GM21367 (cell line): ENCODE results near the gene KTN1.

Source experiments
- ATAC-seq: cut with Tn5 transposase; IDR thresholded peaks from one replicate; pipeline ENCODE4 v1.9.1; 2021; ENCODE audit not compliant: unreplicated experiment

Gene KTN1, protein sequence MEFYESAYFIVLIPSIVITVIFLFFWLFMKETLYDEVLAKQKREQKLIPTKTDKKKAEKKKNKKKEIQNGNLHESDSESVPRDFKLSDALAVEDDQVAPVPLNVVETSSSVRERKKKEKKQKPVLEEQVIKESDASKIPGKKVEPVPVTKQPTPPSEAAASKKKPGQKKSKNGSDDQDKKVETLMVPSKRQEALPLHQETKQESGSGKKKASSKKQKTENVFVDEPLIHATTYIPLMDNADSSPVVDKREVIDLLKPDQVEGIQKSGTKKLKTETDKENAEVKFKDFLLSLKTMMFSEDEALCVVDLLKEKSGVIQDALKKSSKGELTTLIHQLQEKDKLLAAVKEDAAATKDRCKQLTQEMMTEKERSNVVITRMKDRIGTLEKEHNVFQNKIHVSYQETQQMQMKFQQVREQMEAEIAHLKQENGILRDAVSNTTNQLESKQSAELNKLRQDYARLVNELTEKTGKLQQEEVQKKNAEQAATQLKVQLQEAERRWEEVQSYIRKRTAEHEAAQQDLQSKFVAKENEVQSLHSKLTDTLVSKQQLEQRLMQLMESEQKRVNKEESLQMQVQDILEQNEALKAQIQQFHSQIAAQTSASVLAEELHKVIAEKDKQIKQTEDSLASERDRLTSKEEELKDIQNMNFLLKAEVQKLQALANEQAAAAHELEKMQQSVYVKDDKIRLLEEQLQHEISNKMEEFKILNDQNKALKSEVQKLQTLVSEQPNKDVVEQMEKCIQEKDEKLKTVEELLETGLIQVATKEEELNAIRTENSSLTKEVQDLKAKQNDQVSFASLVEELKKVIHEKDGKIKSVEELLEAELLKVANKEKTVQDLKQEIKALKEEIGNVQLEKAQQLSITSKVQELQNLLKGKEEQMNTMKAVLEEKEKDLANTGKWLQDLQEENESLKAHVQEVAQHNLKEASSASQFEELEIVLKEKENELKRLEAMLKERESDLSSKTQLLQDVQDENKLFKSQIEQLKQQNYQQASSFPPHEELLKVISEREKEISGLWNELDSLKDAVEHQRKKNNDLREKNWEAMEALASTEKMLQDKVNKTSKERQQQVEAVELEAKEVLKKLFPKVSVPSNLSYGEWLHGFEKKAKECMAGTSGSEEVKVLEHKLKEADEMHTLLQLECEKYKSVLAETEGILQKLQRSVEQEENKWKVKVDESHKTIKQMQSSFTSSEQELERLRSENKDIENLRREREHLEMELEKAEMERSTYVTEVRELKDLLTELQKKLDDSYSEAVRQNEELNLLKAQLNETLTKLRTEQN (N-terminal part only)

DNA sequence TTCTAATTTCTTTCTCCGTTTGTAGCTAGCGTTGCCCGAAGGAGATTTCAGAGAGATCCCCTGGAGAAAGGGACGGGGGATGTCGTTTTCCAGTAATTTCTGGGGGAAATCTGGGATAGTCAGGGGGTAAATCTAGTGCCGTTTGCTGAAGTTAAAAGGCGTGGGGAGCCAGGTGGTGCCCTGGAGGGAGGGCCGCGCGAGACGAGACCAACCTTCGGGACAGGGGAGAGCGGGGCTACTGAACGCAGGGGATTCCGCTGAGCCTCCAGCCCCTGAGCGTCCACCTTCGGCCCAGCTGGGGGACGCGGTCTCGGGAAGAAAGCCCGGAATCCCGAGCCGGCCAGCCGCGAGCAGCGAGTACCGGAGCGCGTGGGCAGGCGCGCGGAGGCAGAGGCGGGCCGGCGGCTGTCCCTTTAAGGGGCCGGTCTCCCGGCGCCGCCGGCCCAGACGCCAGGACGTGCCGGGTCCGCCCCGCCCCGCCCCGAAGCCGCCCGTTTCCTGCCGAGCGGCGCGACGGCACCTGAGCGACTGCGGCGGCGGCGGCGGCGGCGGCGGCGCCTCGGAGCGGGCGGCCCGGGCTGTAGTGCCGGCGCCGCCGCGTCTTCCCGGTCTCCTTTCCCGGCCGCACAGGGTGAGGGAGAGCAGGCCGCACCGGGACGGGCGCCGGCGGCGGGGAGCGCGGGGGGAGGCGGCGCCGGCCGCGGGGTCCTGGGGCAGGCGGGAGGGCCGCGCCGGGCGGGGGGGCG lies at the start of gene KTN1:
TSS of gene KTN1 (plus strand) at position 484 of the 746 bp plus-strand sequence. CDS start 31,842 bp downstream, outside the sequence.
- peak; percentile 73 for ATAC-seq

DNA sequence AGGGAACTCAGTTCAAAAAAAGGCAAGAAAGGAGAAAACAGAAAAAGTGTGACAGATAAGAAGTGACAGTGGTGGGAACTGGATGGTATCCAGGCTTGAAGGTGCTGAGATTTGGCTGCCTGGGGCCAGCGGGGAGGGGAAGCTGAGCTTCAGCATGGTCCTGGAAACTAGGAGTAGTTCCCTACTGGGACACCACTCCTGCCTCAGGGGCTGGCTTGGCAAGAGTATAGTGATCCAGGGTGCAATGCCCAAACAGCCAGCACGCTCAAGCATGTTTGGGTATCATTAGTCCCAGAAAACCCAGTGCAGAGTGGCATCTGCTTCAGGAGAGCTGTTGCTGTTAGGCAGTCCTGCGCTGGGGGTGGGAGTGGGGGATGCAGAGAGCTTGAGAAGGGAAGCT lies 49.5 kb upstream of the KTN1 start:
- ATAC-seq: no peak

DNA sequence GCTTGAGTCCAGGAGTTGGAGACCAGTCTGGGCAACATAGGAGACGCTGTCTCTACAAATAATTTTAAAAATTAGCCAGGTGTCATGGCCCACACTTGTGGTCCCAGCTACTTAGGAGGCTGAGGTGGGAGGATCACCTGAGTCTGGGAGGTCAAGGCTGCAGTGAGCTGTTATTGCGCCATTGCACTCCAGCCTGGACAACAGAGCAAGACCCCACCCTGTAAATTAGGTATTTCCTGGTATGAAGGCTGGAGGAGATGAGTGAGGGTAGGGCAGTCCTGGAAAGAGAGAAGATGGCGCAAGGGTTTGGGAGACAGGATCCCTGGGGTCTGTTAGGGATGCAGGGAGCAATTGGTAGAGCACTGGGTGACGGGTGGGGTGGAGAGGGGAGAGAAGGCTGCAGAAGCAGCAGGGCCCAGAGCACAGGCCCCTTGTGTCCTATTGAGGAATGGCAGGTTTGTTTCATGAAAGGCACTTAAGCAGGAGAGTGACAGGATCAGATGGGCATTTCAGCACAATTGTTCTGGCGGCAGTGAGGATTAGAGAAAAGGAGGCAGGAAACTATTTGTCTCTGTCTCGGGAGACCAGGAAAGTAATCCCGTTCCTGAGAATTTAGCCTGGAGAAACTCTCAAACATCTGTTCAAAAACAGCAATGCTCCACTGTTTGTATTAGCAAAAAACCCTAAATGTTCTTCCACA lies 47.2 kb upstream of the KTN1 start:
- no peak for ATAC-seq

DNA sequence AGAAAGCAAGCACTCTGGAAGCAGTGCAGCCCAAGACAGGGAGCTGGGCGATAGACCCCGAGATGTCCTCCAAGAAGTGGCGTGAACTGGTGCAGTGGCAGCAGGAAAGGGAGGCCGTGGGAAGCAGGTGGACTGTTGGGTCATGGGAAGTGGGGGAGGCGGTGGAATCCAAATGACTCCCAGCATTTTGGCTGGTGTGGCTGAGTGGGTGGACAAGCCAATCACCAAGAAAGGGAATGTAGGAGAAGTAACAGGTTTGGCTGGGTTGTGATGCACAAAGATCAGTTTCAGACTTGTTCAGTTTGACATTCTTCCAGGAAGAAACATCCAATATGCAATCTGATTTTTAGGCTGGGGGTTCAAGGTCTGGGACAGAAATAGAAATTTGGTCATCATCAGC lies 46.0 kb upstream of the KTN1 start:
- ATAC-seq: no peak

DNA sequence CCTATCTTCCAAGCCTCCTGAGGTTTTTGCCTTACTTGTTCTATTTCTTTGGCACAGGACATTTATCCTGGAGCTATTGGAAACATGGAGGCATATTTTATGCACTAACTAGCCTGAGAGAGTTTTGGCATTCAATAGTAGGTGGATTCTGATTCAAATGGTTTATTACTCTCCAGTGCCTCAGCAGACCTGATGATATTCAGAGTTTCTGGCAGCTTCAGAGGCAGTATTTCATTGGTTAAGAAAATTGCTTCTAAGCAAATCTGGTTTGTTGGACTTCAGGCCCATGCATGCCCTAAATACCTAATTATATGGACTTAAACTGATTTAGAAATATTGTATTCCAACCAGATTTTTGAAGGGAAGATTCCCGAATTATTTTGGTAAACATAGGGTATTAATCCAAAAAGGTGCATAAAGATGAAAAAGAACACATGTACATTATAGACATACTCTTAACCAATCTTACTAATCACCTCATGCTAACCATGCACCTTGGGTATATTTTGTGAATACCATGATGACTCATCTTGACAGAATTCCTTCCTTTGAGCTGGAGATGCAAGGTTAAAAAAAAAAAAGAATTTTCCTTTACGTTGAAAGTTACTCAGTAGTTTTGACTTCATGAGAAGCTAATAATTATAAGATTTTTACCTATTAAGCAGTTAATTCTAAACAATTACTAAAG lies 44.3 kb upstream of the KTN1 start:
- ATAC-seq: no peak

DNA sequence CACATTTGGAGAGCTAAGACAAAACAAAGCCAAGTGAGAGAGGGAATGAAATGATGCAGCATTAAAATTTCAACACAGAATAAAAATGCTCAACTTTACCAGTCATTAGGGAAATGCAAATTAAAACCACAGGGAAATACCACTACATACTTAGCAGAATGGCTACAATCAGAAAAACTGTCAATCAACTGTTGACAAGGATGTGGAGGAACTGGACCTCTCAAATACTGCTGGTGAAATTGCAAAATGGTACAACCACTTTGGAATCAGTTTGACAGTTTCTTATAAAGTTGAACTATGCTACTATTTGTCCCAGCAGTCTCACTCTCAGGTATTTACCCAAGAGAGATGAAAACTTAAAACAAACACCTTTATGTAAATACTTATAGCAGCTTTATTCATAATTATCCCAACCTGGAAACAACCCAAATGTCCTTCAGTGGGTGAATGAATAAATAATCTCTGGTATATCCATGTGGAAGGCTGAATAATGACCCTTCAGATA lies 43.8 kb upstream of the KTN1 start:
- no peak for ATAC-seq

DNA sequence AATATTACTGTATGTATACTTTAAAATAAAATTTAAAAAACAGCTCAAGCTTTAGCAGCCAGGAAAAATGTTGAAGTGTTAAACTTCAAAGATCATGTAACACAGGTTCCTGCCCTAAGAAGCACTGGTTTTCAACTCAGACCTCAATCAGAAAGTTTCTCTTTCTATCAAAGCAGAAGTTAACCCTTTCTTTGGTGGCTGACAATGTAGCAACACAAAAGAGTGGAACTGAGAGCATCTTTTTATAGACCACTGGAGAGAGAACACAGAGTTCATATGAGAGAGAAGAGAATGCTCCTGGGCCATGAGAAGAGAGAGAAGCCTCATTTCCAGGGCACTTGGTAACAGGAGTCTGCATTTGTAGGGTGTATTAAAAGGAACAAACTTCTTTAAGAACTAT lies 42.2 kb upstream of the KTN1 start:
- ATAC-seq: no peak

DNA sequence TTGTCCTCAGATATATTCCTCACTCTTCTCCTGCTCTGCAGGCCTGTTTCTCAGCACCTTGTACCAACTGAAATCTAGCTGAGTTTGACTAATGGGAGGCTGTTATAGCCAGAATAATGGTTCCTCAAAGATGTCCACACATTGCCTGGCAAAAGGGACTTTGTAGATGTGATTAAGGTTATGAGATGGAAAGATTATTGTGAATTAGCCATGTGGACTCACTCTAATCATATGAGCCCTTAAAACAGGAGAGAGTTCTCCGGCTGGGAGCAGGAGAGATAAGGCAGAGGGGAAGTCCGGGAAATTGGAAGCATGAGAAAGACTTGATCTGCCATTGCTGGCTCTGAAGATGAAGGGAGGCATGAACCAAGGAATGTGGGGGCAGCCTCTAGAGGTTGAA lies 40.0 kb upstream of the KTN1 start:
- ATAC-seq: no peak

DNA sequence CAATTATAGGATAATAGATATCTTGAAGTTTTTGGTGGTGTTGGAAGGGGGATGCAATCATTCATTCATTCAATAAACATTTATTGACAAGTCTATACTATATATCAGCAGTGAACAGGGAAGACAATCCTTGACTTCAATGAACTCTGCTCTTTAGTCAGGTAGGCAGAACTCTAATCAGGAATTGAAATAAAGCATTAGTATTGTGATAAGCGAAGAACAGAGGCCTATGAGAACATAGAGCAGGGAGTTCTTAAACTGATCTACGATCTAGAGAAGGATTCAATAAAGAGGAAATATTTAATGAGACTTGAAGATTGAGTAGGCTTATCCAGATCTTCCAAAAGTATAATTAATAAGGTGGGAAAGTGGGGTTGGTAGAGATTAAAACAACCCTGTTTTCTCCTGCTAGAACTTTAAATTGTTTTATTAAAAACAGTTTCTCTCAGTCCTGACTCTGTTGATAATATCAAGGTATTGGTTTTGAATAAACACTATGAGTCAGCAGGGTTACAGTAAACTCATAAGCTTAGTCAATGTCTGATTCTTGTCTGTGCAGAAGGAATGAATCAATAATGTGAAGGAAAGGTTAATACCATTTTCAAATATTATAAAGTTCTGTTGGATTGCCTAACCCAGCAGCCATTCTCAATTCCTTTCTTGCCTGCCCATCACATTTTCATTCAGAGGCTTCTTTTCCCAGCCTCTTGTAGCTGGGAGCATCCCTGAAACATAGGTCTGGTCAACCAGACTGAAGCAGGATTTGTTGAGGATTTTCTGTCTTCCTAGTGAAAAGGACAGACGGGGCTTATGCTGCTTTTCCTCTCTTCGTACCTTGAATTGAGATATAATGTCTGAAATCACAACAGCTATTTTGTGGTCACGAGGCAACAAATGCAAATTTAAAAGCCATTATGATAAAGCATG lies 38.9 kb upstream of the KTN1 start:
- no peak for ATAC-seq

DNA sequence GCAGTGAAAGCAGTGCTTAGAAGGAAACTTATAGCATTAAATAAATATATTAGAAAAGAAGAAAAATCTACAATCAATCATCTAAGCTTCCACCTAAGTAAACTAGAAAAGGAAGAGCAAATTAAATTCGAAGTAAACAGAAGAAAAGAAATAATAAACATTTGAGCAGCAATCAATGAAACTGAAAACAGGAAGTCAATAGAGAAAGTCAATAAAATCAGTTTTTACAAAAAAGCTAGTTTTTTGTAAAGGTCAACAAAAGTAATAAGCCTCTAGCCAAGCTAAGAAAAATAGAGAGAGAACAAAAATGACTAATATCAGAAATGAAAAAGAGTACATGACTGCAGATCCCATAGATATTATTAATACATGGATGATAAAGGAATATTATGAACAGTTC lies 34.2 kb upstream of the KTN1 start:
- no peak for ATAC-seq

DNA sequence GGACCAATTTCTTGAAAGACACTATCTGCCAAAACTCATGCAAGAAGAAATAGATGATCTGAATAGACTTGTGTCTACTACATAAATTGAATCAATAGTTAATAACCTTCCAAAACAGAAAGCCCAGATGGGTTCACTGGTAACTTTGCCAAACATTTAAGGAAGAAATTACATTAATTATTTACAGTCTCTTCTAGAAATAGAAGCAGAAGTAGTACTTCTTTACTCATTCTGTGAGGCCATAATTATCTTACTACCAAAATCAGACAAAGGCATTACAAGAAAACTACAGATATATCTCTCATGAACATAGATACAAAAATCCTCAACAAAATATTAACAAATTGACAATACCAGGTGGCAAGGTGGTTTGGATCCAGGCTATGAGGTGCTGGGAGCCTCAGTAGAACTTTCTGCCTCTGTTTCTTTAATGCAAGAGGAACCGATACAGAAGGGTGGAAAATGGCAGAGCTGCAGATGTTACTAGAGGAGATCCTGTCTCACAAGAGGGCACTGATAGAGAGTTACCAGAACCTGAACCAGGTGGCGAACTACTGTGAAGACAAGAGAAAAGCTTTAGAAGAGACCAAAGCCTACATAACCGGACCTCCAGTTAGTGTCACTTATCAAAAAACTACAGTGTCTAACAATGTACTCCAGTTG lies 33.7 kb upstream of the KTN1 start:
- ATAC-seq: no peak

DNA sequence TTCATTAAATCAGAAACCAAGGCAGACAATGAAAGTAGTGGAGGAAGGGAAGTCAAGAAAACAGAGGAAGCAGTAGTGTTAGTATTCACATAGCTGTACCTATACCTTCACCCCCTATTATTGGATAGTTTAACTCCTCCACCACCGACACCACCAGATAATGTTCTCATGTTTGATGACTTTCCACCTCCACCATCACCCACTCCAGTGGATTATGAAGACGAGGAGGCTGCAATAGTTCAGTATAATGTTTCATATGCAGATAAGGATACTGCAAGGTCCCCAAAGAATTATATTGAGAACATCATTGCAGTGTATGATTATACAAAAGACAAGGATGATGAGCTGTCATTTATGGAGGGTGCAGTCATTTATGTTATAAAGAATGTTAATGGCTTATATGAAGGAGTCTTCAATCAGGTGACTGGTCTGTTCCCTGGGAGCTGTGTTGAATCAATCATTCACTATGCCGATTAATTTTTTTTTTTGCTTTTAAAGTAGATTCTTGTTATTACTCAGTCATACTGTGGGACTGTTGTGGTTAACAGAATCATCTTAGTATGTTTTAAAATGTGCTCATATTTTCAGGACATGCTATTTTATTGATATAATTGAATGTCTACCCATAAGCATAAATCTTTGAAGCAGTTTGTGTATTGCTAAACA lies 32.2 kb upstream of the KTN1 start:
- ATAC-seq: no peak

DNA sequence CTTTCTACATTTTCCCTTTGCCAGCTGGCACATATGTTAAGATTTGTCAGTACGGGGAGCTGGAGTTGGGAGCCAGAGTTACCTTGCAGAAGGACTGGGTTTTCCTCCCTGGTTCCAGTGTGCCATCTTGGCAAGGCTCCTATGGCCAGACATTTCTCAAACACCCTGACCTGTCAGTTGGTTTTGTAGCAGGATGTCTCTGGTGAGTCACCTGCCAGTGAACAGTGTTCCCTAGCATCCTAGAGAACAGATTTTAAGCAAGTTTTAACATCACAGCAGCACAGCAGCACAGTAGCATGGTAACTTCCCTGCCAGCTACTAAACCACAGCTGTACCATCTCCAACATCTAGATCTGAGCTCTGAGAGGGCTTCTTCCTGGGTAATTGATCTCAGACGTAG lies 26.2 kb upstream of the KTN1 start:
- no peak for ATAC-seq

DNA sequence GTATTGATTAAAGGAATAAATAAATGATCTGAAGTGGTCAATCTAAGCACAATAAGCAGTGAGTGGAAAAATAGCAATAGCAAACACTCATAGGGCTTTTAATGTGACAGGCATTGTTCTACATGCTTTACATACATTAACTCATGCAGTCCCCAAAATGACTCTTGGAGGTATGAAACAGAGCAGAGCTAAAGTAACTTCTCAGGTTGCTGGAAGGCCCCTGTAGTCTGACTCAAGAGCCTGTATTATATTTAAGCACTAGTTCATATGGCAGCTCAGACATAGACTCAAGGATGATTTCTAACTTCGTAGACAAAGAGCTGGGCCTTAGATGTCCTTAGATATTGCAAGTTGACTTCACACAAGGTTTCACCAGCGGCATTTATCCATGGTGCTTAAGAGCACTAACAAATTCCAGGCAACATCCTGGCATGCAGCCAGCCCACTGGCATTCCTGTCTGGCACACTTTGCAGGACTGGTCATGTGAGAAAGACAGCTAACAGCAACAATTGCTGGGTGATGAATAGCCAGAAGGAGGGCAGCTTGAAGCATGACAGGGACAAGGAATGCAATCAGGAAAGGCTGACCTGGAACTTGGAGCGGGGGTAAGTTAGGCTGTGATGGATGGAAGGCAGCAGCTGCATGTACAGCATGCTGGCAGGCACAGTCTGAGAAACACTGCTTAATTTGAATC lies 22.9 kb upstream of the KTN1 start:
- no peak for ATAC-seq

DNA sequence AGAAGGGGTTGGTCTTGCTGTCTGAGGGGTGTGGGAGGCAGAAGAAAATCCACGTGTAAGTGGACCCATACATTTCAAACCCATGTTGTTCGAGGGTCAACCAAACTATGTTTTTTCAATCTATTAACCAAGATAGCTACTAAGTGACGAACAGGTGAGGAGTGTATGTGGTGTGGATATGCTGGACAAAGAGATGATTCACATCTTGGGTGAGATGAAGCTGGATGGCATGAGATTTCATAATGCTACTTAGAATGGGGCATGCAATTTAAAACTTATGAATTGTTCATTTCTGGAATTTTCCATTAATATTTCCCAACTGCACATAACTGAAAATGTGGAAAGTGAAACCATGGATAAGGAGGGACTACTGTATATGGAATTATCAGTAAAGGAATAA lies 17.9 kb upstream of the KTN1 start:
- no peak for ATAC-seq

DNA sequence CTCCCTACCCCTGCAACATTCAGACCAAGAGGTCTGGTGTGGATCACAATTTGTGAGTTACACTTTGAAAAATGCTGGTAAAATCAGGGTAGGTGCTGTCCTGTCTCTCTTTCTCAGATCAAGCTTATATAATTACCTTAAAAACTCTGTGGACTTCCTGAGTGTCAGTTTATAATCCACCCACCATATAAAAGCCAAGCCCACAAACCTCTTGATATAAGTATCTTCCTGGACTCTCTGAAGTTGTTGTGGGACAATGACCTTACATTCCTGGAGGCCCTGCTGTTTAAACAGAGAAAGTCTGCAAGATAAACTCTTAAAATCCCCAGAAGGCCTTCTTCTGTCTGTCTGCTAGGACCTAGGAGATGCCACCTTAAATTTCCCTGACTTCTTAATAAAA lies 11.4 kb upstream of the KTN1 start:
- no peak for ATAC-seq
